Measurements from ENCODE around the gene BCAS3.

DNA sequence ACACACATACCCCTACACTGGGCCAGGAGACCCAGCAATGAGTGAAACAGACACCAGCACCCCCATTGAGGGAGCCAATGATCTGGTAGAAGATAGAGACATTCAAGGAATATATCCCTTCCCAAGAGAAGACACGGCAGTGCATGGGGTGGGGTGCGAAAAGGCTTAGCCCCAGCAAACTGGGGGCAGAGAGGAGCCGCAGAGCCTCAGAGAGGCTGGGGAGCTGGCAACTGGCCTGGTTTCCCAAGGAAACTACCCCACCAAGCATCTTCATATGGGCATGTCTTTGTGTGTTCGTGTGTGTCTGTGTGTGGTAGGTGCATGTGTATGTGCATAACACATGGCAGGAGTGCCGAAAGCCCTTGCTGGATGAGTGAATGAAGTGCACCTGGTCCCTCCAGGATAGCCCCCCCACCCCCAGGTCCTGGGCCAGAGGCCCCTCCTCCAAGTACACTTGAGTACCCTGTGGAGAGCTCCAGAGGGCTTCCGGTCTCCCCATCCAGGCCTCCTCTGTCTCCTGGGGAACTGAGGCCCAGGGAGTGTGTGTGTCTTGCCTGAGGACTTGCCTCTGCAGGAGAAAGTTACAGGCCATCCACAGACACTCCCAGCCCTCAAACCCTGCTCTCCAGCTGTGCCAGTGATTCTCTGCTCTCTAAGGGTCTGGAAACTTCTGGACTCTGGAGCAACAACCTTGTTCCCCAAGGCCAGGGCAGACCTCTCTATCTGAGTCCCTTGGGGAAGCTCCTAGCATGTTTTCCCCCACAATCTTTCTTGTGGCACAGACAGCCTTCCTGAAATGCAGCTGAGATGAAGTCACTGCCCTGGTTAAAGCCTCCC, 737.9 kb downstream of the BCAS3 start:
- TF ChIP-seq GATA2 (IDR thresholded peaks at IDR 0.05; ENCODE audit: low read depth, low read length), result no peak
- TF ChIP-seq GATA3 (IDR thresholded peaks at IDR 0.05; ENCODE audit: low read depth, low read length), result no peak

Data from SH-SY5Y (cell line).